A204.1 (cell line): Measurements from ENCODE around the gene MEG3.

Experiments used
- FAIRE-seq: peaks from 2 replicates; lab custom pipeline; 2012; peaks lifted over from hg19 to GRCh38; lab: Jason Lieb, UNC

The MEG3 gene

GRCh38 chr14:100846309-100846859, 20.5 kb downstream of the MEG3 start:
- no peak for FAIRE-seq

- FAIRE-seq = no peak
Measured at GRCh38 chr14:100849115-100849781, 23.3 kb downstream of the MEG3 start.

GRCh38 chr14:100850841-100851585, 25.1 kb downstream of the MEG3 start:
- no peak for FAIRE-seq

GRCh38 chr14:100851586-100851916, 25.6 kb downstream of the MEG3 start:
- FAIRE-seq = no peak

- FAIRE-seq = no peak
Measured at GRCh38 chr14:100851946-100852620, 26.2 kb downstream of the MEG3 start.

- no peak for FAIRE-seq
Measured at GRCh38 chr14:100854435-100854834, 28.5 kb downstream of the MEG3 start.

GRCh38 chr14:100855256-100855930, 29.5 kb downstream of the MEG3 start:
- no peak for FAIRE-seq

- no peak for FAIRE-seq
Measured at GRCh38 chr14:100856056-100856950, 30.4 kb downstream of the MEG3 start.

- FAIRE-seq = no peak
Measured at GRCh38 chr14:100857233-100857922, 31.5 kb downstream of the MEG3 start.

- FAIRE-seq = no peak
Measured at GRCh38 chr14:100857923-100858837, 32.3 kb downstream of the MEG3 start.

- no peak for FAIRE-seq
Measured at GRCh38 chr14:100858838-100859220, 32.9 kb downstream of the MEG3 start.

- FAIRE-seq = no peak
Measured at GRCh38 chr14:100859781-100860180, 33.9 kb downstream of the MEG3 start.

- FAIRE-seq = no peak
Measured at GRCh38 chr14:100860556-100861187, 34.8 kb downstream of the MEG3 start.

GRCh38 chr14:100861188-100861936, 35.4 kb downstream of the MEG3 start:
- no peak for FAIRE-seq

- FAIRE-seq = no peak
Measured at GRCh38 chr14:100861937-100862247, 36.0 kb downstream of the MEG3 start.

- FAIRE-seq = no peak
Measured at GRCh38 chr14:100862277-100862676, 36.4 kb downstream of the MEG3 start.

- no peak for FAIRE-seq
Measured at GRCh38 chr14:100862793-100863192, 36.9 kb downstream of the MEG3 start.

- FAIRE-seq = no peak
Measured at GRCh38 chr14:100864206-100864605, 38.3 kb downstream of the MEG3 start.
